WTC11 (cell line): ENCODE measurements around the gene PDZK1IP1. TPM values are rescaled to one million over a fixed set of nuclear protein-coding genes. Genes with fewer than 3 reads are reported as not detected.
A peak's percentile ranks its signal among the peaks of the same experiment; 100 is the strongest.

Experiments used
- ATAC-seq: fragments of 200-7000 bp; cut with Tn5 transposase; 2 replicates; pipeline ENCODE4 v1.10.0; 2021; ENCODE audit warnings: mild to moderate bottlenecking, moderate library complexity
- CTCF ChIA-PET: fragments of 300-600 bp; sonication (Branson Sonifier 250); formaldehyde crosslinking; loops from one replicate; lab custom pipeline; 2021; ENCODE audit warnings: antibody characterized with exemption; lab: Charles Lee
- POLR2A ChIA-PET: fragments of 350-600 bp; sonication (Branson Sonifier 250); formaldehyde crosslinking; loops from one replicate; lab custom pipeline; 2021; ENCODE audit warnings: antibody characterized with exemption; lab: Charles Lee
- DNase-seq: peaks from one replicate; pipeline ENCODE4 v3.0.0; 2021; ENCODE audit warnings: low spot score
- H3K27ac Mint-ChIP-seq: 2 replicates; pipeline ENCODE4 v1.8.0; 2021; ENCODE audit warnings: mixed read lengths
- H3K27me3 Mint-ChIP-seq: 2 replicates; pipeline ENCODE4 v1.8.0; 2021; ENCODE audit warnings: low read depth, mild to moderate bottlenecking, moderate library complexity, mixed read lengths
- H3K36me3 Mint-ChIP-seq: 2 replicates; pipeline ENCODE4 v1.8.0; 2021; ENCODE audit warnings: mixed read lengths
- H3K4me1 Mint-ChIP-seq: 2 replicates; pipeline ENCODE4 v1.8.0; 2022; ENCODE audit warnings: mixed read lengths
- H3K4me3 Mint-ChIP-seq: 2 replicates; pipeline ENCODE4 v1.8.0; 2021; ENCODE audit warnings: mild to moderate bottlenecking, moderate library complexity, mixed read lengths
- H3K9me3 Mint-ChIP-seq: 2 replicates; pipeline ENCODE4 v1.8.0; 2021; ENCODE audit warnings: mixed read lengths
- CREM ChIP-seq: sonication (generic); formaldehyde crosslinking; IDR thresholded peaks from 2 replicates; pipeline ENCODE4 v1.8.1; 2022; ENCODE audit warnings: mild to moderate bottlenecking, missing genetic modification reagents, moderate library complexity
- FOXP1 ChIP-seq: sonication (generic); formaldehyde crosslinking; IDR thresholded peaks from 2 replicates; pipeline ENCODE4 v1.8.0; 2022; ENCODE audit warnings: missing genetic modification reagents, mild to moderate bottlenecking, moderate library complexity, borderline replicate concordance
- GRHL2 ChIP-seq: fragments of 250-450 bp; sonication (Bioruptor Pico); IDR thresholded peaks from 2 replicates; pipeline ENCODE4 v1.8.0; 2022; ENCODE audit warnings: mild to moderate bottlenecking, moderate library complexity; ENCODE audit not compliant: insufficient replicate concordance, severe bottlenecking
- JUN ChIP-seq: sonication (generic); formaldehyde crosslinking; IDR thresholded peaks from 2 replicates; pipeline ENCODE4 v1.8.0; 2023; ENCODE audit warnings: mild to moderate bottlenecking, missing genetic modification reagents
- KAT7 ChIP-seq: sonication (generic); formaldehyde crosslinking; IDR thresholded peaks from 2 replicates; pipeline ENCODE4 v1.8.1; 2023; ENCODE audit warnings: missing genetic modification reagents, mild to moderate bottlenecking, borderline replicate concordance
- NFYB ChIP-seq: sonication (generic); formaldehyde crosslinking; conservative IDR thresholded peaks from 2 replicates; pipeline ENCODE4 v1.8.0; 2022; ENCODE audit warnings: low read depth, missing genetic modification reagents
- RORB ChIP-seq: fragments of 250-450 bp; sonication (Bioruptor Pico); IDR thresholded peaks from 2 replicates; pipeline ENCODE4 v1.9.0; 2021; ENCODE audit warnings: mild to moderate bottlenecking
- SOX15 ChIP-seq: fragments of 250-450 bp; sonication (Bioruptor Pico); IDR thresholded peaks from 2 replicates; pipeline ENCODE4 v1.9.0; 2021; ENCODE audit warnings: mild to moderate bottlenecking
- TCF7 ChIP-seq: sonication (generic); formaldehyde crosslinking; IDR thresholded peaks from 2 replicates; pipeline ENCODE4 v1.8.0; 2022; ENCODE audit warnings: mild to moderate bottlenecking, low read depth, missing genetic modification reagents, moderate library complexity
- TP53 ChIP-seq: sonication (generic); formaldehyde crosslinking; IDR thresholded peaks from 2 replicates; pipeline ENCODE4 v1.8.1; 2023; ENCODE audit warnings: mild to moderate bottlenecking, missing genetic modification reagents
- USF1 ChIP-seq: sonication (generic); formaldehyde crosslinking; IDR thresholded peaks from 2 replicates; pipeline ENCODE4 v1.8.0; 2022; ENCODE audit warnings: mild to moderate bottlenecking, missing genetic modification reagents
- ZNF219 ChIP-seq: sonication (generic); formaldehyde crosslinking; IDR thresholded peaks from 2 replicates; pipeline ENCODE4 v1.8.0; 2023; ENCODE audit warnings: missing genetic modification reagents, mild to moderate bottlenecking, borderline replicate concordance
- ZNF232 ChIP-seq: sonication (generic); formaldehyde crosslinking; IDR thresholded peaks from 2 replicates; pipeline ENCODE4 v1.8.0; 2022; ENCODE audit warnings: mild to moderate bottlenecking, missing genetic modification reagents
- ZNF423 ChIP-seq: fragments of 250-450 bp; sonication (Bioruptor Pico); IDR thresholded peaks from 2 replicates; pipeline ENCODE4 v2.1.2; 2022; ENCODE audit warnings: mild to moderate bottlenecking, moderate library complexity
- ZNF532 ChIP-seq: fragments of 250-450 bp; sonication (Bioruptor Pico); IDR thresholded peaks from 2 replicates; pipeline ENCODE4 v1.9.0; 2021; ENCODE audit warnings: mild to moderate bottlenecking, borderline replicate concordance
- ZNF671 ChIP-seq: fragments of 250-450 bp; sonication (Bioruptor Pico); IDR thresholded peaks from 2 replicates; pipeline ENCODE4 v1.8.0; 2021; ENCODE audit warnings: mild to moderate bottlenecking
- total RNA-seq: library from RNA; stranded (reverse); gene quantifications from 3 replicates; pipeline ENCODE4 v1.2.3, GENCODE V29; 2021
- TF ChIP-seq, protein P1 (sequence below): sonication (generic); formaldehyde crosslinking; IDR thresholded peaks from 2 replicates; pipeline ENCODE4 v1.8.1; 2022; ENCODE audit warnings: low read depth, mild to moderate bottlenecking, moderate library complexity, missing genetic modification reagents, borderline replicate concordance
- TF ChIP-seq, protein P2 (sequence below): sonication (generic); formaldehyde crosslinking; IDR thresholded peaks from 2 replicates; pipeline ENCODE4 v1.8.0; 2023; ENCODE audit warnings: missing genetic modification reagents
- TF ChIP-seq, protein P3 (sequence below): sonication (generic); formaldehyde crosslinking; IDR thresholded peaks from 2 replicates; pipeline ENCODE4 v1.8.1; 2022; ENCODE audit warnings: low read depth, missing genetic modification reagents, borderline replicate concordance
- TF ChIP-seq, protein P4 (sequence below): sonication (generic); formaldehyde crosslinking; conservative IDR thresholded peaks from 2 replicates; pipeline ENCODE4 v1.8.1; 2023; ENCODE audit warnings: mild to moderate bottlenecking, low read depth, missing genetic modification reagents, moderate library complexity
- TF ChIP-seq, protein P5 (sequence below): fragments of 250-450 bp; sonication (Bioruptor Pico); IDR thresholded peaks from 2 replicates; pipeline ENCODE4 v2.1.2; 2022; ENCODE audit warnings: mild to moderate bottlenecking, moderate library complexity

The PDZK1IP1 gene
- total RNA-seq, 1 experiment from 2014 or later, result not detected

DNA sequence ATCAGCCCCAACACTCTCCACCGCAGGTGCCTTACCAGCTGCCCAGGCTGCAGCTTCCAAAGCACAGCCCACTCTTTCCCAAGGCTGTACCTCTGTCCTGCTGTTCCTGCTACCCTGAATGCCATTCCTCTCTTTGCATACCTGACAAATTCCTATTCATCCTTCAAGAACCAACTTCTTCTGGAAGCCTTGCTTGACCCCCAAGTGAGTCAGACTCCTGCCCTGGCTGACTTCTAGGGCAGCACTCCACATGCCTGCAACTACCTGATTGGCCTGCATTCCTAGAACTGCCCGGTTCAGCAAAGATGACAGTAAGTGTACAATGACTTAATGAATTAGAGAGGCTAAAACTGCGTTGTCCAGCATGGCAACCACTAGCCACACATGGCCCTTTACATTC, 20.8 kb upstream of the PDZK1IP1 start (continued):
- TF ChIP-seq, protein P1, sequence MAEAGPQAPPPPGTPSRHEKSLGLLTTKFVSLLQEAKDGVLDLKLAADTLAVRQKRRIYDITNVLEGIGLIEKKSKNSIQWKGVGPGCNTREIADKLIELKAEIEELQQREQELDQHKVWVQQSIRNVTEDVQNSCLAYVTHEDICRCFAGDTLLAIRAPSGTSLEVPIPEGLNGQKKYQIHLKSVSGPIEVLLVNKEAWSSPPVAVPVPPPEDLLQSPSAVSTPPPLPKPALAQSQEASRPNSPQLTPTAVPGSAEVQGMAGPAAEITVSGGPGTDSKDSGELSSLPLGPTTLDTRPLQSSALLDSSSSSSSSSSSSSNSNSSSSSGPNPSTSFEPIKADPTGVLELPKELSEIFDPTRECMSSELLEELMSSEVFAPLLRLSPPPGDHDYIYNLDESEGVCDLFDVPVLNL (CRISPR knock-in tag), result no peak
- no peak for TF ChIP-seq TCF7 (CRISPR knock-in tag)
- TF ChIP-seq, all 79 proteins: peak for 0

GRCh38 chr1:47209725-47210325, 20.0 kb upstream of the PDZK1IP1 start:
- ATAC-seq, result no peak
- peaks cover 56% of the 10 kb centered on the region for H3K27me3 Mint-ChIP-seq
- no peak overlapping the region for H3K4me3 Mint-ChIP-seq
- ChIA-PET CTCF (interaction anchor here (0.5 to 3.3 kb wide), 4 partner anchors 8 to 51 kb away, joined by 3 to 26 read pairs (median 5); no protein-coding TSS in a partner anchor), POLR2A (no interaction called here)
- no peak for TF ChIP-seq FOXP1 (CRISPR knock-in tag)
- TF ChIP-seq GRHL2 (CRISPR knock-in tag), result no peak
- no peak for TF ChIP-seq ZNF423 (CRISPR knock-in tag)
- no peak for TF ChIP-seq JUN (CRISPR knock-in tag)
- no peak for TF ChIP-seq KAT7 (CRISPR knock-in tag)
- no peak for TF ChIP-seq ZNF232 (CRISPR knock-in tag)
- TF ChIP-seq, protein P2, sequence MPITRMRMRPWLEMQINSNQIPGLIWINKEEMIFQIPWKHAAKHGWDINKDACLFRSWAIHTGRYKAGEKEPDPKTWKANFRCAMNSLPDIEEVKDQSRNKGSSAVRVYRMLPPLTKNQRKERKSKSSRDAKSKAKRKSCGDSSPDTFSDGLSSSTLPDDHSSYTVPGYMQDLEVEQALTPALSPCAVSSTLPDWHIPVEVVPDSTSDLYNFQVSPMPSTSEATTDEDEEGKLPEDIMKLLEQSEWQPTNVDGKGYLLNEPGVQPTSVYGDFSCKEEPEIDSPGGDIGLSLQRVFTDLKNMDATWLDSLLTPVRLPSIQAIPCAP (CRISPR knock-in tag), result no peak
- no peak overlapping the region for H3K27ac Mint-ChIP-seq
- H3K9me3 Mint-ChIP-seq, result no peaks in the 10 kb centered on the region
- H3K4me1 Mint-ChIP-seq, result peaks cover 36% of the 10 kb centered on the region
- H3K36me3 Mint-ChIP-seq, result no peaks in the 10 kb centered on the region
- DNase-seq, result no peak

GRCh38 chr1:47209091-47209490, 19.3 kb upstream of the PDZK1IP1 start:
- H3K27me3 Mint-ChIP-seq, result peaks cover 63% of the 10 kb centered on the region
- H3K36me3 Mint-ChIP-seq, result no peaks in the 10 kb centered on the region
- peak overlapping the region; percentile 52 for H3K4me3 Mint-ChIP-seq
- H3K4me1 Mint-ChIP-seq, result peaks cover 36% of the 10 kb centered on the region
- H3K9me3 Mint-ChIP-seq, result no peaks in the 10 kb centered on the region
- H3K27ac Mint-ChIP-seq, result no peak overlapping the region
- ATAC-seq (peak; percentile 18), DNase-seq (no peak)
- POLR2A ChIA-PET, result no interaction called here
- CTCF ChIA-PET, result interaction anchor here (3.3 kb wide), 1 partner anchor 16 kb away, joined by 26 read pairs; no protein-coding TSS in a partner anchor
- TF ChIP-seq ZNF671 (CRISPR knock-in tag) (no peak), ZNF219 (CRISPR knock-in tag) (no peak), USF1 (CRISPR knock-in tag) (no peak), CREM (CRISPR knock-in tag) (no peak), NFYB (CRISPR knock-in tag) (no peak), SOX15 (CRISPR knock-in tag) (no peak), RORB (no peak), TP53 (CRISPR knock-in tag) (no peak), ZNF532 (CRISPR knock-in tag) (no peak)
- TF ChIP-seq, protein P3, sequence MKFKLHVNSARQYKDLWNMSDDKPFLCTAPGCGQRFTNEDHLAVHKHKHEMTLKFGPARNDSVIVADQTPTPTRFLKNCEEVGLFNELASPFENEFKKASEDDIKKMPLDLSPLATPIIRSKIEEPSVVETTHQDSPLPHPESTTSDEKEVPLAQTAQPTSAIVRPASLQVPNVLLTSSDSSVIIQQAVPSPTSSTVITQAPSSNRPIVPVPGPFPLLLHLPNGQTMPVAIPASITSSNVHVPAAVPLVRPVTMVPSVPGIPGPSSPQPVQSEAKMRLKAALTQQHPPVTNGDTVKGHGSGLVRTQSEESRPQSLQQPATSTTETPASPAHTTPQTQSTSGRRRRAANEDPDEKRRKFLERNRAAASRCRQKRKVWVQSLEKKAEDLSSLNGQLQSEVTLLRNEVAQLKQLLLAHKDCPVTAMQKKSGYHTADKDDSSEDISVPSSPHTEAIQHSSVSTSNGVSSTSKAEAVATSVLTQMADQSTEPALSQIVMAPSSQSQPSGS (CRISPR knock-in tag), result no peak
- TF ChIP-seq, protein P4, sequence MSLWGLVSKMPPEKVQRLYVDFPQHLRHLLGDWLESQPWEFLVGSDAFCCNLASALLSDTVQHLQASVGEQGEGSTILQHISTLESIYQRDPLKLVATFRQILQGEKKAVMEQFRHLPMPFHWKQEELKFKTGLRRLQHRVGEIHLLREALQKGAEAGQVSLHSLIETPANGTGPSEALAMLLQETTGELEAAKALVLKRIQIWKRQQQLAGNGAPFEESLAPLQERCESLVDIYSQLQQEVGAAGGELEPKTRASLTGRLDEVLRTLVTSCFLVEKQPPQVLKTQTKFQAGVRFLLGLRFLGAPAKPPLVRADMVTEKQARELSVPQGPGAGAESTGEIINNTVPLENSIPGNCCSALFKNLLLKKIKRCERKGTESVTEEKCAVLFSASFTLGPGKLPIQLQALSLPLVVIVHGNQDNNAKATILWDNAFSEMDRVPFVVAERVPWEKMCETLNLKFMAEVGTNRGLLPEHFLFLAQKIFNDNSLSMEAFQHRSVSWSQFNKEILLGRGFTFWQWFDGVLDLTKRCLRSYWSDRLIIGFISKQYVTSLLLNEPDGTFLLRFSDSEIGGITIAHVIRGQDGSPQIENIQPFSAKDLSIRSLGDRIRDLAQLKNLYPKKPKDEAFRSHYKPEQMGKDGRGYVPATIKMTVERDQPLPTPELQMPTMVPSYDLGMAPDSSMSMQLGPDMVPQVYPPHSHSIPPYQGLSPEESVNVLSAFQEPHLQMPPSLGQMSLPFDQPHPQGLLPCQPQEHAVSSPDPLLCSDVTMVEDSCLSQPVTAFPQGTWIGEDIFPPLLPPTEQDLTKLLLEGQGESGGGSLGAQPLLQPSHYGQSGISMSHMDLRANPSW (CRISPR knock-in tag), result no peak
- TF ChIP-seq, protein P5, sequence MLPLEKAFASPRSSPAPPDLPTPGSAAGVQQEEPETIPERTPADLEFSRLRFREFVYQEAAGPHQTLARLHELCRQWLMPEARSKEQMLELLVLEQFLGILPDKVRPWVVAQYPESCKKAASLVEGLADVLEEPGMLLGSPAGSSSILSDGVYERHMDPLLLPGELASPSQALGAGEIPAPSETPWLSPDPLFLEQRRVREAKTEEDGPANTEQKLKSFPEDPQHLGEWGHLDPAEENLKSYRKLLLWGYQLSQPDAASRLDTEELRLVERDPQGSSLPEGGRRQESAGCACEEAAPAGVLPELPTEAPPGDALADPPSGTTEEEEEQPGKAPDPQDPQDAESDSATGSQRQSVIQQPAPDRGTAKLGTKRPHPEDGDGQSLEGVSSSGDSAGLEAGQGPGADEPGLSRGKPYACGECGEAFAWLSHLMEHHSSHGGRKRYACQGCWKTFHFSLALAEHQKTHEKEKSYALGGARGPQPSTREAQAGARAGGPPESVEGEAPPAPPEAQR (CRISPR knock-in tag), result no peak
